SK-N-SH (cell line): ENCODE results near the gene MTCH1.

Experiments
- CTCF ChIP-seq: fragments of 200-600 bp; sonication (generic); IDR thresholded peaks from 2 replicates; pipeline ENCODE4 v1.6.1; 2017; ENCODE audit warnings: antibody characterized with exemption, mild to moderate bottlenecking, moderate library complexity
- ELF1 ChIP-seq: IDR thresholded peaks from 2 replicates; pipeline ENCODE4 v1.4.0; 2012
- EP300 ChIP-seq, 2 experiments: IDR thresholded peaks; 2 replicates each; pipeline versions ENCODE4 v1.4.0 to v1.6.1; 2012; ENCODE audit warnings: borderline replicate concordance in 1 of 2, low read depth in 1 of 2, low read length in 1 of 2
- EZH2phosphoT487 ChIP-seq: fragments of 200-600 bp; sonication (generic); IDR thresholded peaks from 2 replicates; pipeline ENCODE4 v1.6.1; 2017; ENCODE audit warnings: low read depth, mixed run types, mild to moderate bottlenecking, antibody characterized with exemption, moderate library complexity, borderline replicate concordance
- MEF2A ChIP-seq: IDR thresholded peaks from 2 replicates; pipeline ENCODE4 v1.4.0; 2012; ENCODE audit warnings: low read depth, borderline replicate concordance
- NFIC ChIP-seq: IDR thresholded peaks from 2 replicates; pipeline ENCODE4 v1.4.0; 2012; ENCODE audit warnings: borderline replicate concordance
- POLR2AphosphoS5 ChIP-seq: IDR thresholded peaks from 2 replicates; pipeline ENCODE4 v1.6.1; 2012; ENCODE audit warnings: low read depth, low read length
- RAD21 ChIP-seq: IDR thresholded peaks from 2 replicates; pipeline ENCODE4 v1.6.1; 2012; ENCODE audit warnings: mild to moderate bottlenecking, low read length
- RFX5 ChIP-seq: IDR thresholded peaks from 2 replicates; pipeline ENCODE4 v1.6.1; 2012; ENCODE audit warnings: mild to moderate bottlenecking, improper control_type of control experiment, low read length
- USF2 ChIP-seq: fragments of 150-350 bp; IDR thresholded peaks from 2 replicates; pipeline ENCODE4 v1.6.1; 2017; ENCODE audit warnings: antibody characterized with exemption, low read length, low read depth, borderline replicate concordance
- YY1 ChIP-seq: IDR thresholded peaks from 2 replicates; pipeline ENCODE4 v1.4.0; 2012; ENCODE audit warnings: low read depth, mild to moderate bottlenecking
- ZBTB33 ChIP-seq: IDR thresholded peaks from 2 replicates; pipeline ENCODE4 v1.4.0; 2012; ENCODE audit warnings: low read depth, borderline replicate concordance
- TF ChIP-seq, protein P1 (sequence below): IDR thresholded peaks from 2 replicates; pipeline ENCODE4 v1.4.0; 2012; ENCODE audit warnings: low read depth

DNA sequence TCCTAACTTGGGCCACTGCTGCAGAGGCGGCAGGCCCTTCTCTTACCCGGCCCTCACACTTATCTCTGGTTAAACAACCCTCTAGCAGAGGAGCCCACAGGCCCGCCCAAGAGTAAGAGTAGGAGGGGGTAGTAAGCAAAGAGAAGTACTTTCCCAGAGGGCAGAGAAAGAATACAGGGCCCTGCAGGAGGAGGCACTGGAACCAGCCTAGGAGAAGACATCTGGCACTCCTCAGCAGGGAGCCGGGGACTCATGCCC lies 10.1 kb downstream of the MTCH1 start:
- TF ChIP-seq CTCF (no peak), NFIC (no peak), MEF2A (no peak), YY1 (no peak), EP300 (IDR thresholded peaks at IDR 0.05; ENCODE audit: borderline replicate concordance in 1 of 2, low read depth in 1 of 2, low read length in 1 of 2) (no peak), POLR2AphosphoS5 (no peak), ZBTB33 (no peak), RFX5 (no peak), RAD21 (no peak), USF2 (no peak), ELF1 (no peak), EZH2phosphoT487 (no peak)
- TF ChIP-seq, protein P1, sequence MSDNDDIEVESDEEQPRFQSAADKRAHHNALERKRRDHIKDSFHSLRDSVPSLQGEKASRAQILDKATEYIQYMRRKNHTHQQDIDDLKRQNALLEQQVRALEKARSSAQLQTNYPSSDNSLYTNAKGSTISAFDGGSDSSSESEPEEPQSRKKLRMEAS, result no peak
